Uterus (tissue), 4 donors: ENCODE results near the gene CCDC137. TPM values are rescaled to one million over a fixed set of nuclear protein-coding genes. Genes with fewer than 3 reads are reported as not detected.

Experiments used
- DNase-seq, 2 donors: peaks; one replicate each; pipeline ENCODE4 v3.0.0-alpha.2; 2019 to 2020
- H3K27ac ChIP-seq, 2 donors: fragments of 200-600 bp; sonication (generic); 1 replicate in 1 of 2; 2 replicates in 1 of 2; pipeline ENCODE4 v1.5.1; 2016 to 2018
- H3K27me3 ChIP-seq, 2 donors: fragments of 200-600 bp; sonication (generic); one replicate each; pipeline ENCODE4 v1.5.1; 2018 to 2019; ENCODE audit warnings: control low read depth in 1 of 2
- H3K36me3 ChIP-seq, 2 donors: fragments of 200-600 bp; sonication (generic); one replicate each; pipeline ENCODE4 v1.5.1; 2019; ENCODE audit warnings: control low read depth in 1 of 2
- H3K4me1 ChIP-seq, 2 donors: fragments of 200-600 bp; sonication (generic); one replicate each; pipeline ENCODE4 v1.5.1; 2018 to 2019; ENCODE audit warnings: control low read depth in 1 of 2
- H3K4me3 ChIP-seq, 2 donors: fragments of 200-600 bp; sonication (generic); 1 replicate in 1 of 2; 2 replicates in 1 of 2; pipeline ENCODE4 v1.5.1; 2018 to 2019; ENCODE audit warnings: mild to moderate bottlenecking in 1 of 2
- H3K9me3 ChIP-seq, 2 donors: fragments of 200-600 bp; sonication (generic); one replicate each; pipeline ENCODE4 v1.5.1; 2019; ENCODE audit warnings: control low read depth in 1 of 2
- POLR2A ChIP-seq, 2 donors: fragments of 450-650 bp; IDR thresholded peaks; one replicate each; pipeline ENCODE4 v1.6.1; 2016; ENCODE audit warnings: antibody characterized with exemption in 2 of 2, mild to moderate bottlenecking in 1 of 2, moderate library complexity in 1 of 2
- intact Hi-C: fragments of 100-400 bp; cut with DNase I; formaldehyde crosslinking; loops from one replicate; pipeline ENCODE4 v1.15.1; 2023; ENCODE audit warnings: low total_unique reads
- total RNA-seq, 4 donors: library from RNA; depleted of rRNA in 3 of 4; stranded (reverse); fragments of >200 nt in 3 of 4; gene quantifications; one replicate each; pipeline versions ENCODE4 v1.1.0 to v1.2.4, GENCODE V29; 2014 to 2023
- TF ChIP-seq, protein P1 (sequence below), 4 experiments: fragments of 200-600 bp in 2 of 4; fragments of 450-650 bp in 2 of 4; sonication (generic) in 2 of 4; IDR thresholded peaks; one replicate each; pipeline ENCODE4 v1.5.1; 2016 to 2019; ENCODE audit warnings: antibody characterized with exemption in 4 of 4, mild to moderate bottlenecking in 2 of 4, moderate library complexity in 1 of 4
- donor health status: DM: yes; HTN: yes; CAD: no.

Gene CCDC137
- total RNA-seq, 4 donors from 2014 or later, result 0.77 to 12.3 (median 3.9) TPM

DNA sequence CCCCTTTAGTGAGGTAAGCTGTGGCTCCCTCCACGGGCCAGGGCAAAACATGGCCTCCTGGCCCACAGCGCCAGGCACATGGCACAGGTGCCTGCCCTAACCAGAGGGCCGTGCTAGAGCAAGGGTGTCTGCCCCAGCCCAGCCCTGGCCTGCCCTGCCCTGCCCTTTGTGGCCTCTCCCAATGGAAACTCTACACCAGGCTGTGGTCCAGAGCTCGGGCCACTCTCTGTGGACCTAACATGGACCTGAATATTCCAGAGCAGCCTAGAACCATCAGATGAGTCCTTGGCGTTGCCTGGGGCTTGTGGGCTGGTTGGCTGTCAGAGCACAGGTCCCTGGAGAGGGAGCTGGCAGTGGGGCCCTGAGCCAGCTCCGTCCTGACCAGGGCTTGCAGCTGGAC, 28.7 kb downstream of the CCDC137 start:
- no peaks in the 10 kb centered on the region for H3K36me3 ChIP-seq
- intact Hi-C loops, result no loop called here
- H3K4me1 ChIP-seq, result no peaks in the 10 kb centered on the region
- H3K9me3 ChIP-seq, result no peaks in the 10 kb centered on the region
- no peak overlapping the region for H3K27ac ChIP-seq
- no peaks in the 10 kb centered on the region for H3K27me3 ChIP-seq
- TF ChIP-seq, protein P1, sequence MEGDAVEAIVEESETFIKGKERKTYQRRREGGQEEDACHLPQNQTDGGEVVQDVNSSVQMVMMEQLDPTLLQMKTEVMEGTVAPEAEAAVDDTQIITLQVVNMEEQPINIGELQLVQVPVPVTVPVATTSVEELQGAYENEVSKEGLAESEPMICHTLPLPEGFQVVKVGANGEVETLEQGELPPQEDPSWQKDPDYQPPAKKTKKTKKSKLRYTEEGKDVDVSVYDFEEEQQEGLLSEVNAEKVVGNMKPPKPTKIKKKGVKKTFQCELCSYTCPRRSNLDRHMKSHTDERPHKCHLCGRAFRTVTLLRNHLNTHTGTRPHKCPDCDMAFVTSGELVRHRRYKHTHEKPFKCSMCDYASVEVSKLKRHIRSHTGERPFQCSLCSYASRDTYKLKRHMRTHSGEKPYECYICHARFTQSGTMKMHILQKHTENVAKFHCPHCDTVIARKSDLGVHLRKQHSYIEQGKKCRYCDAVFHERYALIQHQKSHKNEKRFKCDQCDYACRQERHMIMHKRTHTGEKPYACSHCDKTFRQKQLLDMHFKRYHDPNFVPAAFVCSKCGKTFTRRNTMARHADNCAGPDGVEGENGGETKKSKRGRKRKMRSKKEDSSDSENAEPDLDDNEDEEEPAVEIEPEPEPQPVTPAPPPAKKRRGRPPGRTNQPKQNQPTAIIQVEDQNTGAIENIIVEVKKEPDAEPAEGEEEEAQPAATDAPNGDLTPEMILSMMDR (IDR thresholded peaks at IDR 0.05), result no peak
- TF ChIP-seq POLR2A (IDR thresholded peaks at IDR 0.05), result no peak
- no peak for DNase-seq
- no peak overlapping the region for H3K4me3 ChIP-seq

DNA sequence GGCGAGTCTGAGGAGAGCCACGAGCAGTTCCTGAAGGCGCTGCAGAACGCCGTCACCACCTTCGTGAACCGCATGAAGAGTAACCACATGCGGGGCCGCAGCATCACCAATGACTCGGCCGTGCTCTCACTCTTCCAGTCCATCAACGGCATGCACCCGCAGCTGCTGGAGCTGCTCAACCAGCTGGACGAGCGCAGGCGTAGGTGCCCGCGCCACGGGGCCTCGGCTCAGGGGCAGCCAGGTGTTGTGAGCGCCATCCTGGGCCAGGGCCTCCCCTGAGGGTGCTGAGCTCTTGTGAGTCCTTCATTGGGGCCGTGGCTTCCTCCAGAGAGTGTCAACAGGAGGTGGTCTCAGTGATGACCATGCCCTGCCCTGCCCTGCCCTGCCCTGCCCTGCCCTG, 29.3 kb downstream of the CCDC137 start:
- H3K4me1 ChIP-seq, result peaks cover 0 to under 1% of the 10 kb centered on the region in 2 donors
- no peak overlapping the region for H3K4me3 ChIP-seq
- H3K27ac ChIP-seq, result no peak overlapping the region
- DNase-seq, result no peak
- TF ChIP-seq, protein P1 (IDR thresholded peaks at IDR 0.05), result no peak
- TF ChIP-seq POLR2A (IDR thresholded peaks at IDR 0.05), result no peak
- H3K9me3 ChIP-seq, result no peaks in the 10 kb centered on the region
- H3K27me3 ChIP-seq, result no peaks in the 10 kb centered on the region
- intact Hi-C loops, result no loop called here
- no peaks in the 10 kb centered on the region for H3K36me3 ChIP-seq

DNA sequence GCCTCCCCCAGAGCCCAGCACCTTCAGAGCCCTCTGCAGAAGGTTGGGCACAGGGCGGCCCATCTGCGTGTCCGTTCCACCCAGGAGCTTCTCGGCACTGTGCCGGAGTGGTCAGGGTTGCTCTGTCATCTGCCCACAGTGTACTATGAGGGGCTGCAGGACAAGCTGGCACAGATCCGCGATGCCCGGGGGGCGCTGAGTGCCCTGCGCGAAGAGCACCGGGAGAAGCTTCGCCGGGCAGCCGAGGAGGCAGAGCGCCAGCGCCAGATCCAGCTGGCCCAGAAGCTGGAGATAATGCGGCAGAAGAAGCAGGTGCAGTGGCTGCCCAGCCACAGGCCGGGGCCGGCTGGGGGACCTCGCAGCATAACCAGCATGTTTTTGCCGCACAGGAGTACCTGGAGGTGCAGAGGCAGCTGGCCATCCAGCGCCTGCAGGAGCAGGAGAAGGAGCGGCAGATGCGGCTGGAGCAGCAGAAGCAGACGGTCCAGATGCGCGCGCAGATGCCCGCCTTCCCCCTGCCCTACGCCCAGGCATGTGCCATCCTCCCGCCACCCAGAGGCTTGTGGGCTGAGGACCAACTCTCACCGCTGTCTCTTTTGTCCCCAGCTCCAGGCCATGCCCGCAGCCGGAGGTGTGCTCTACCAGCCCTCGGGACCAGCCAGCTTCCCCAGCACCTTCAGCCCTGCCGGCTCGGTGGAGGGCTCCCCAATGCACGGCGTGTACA, 29.8 kb downstream of the CCDC137 start:
- H3K4me1 ChIP-seq, result peaks cover 0 to 6% of the 10 kb centered on the region in 2 donors
- H3K27ac ChIP-seq, result no peak overlapping the region
- no peak for DNase-seq
- H3K4me3 ChIP-seq, result no peak overlapping the region
- H3K27me3 ChIP-seq, result no peaks in the 10 kb centered on the region
- H3K36me3 ChIP-seq, result no peaks in the 10 kb centered on the region
- H3K9me3 ChIP-seq, result no peaks in the 10 kb centered on the region
- no peak for TF ChIP-seq POLR2A (IDR thresholded peaks at IDR 0.05)
- TF ChIP-seq, protein P1 (IDR thresholded peaks at IDR 0.05), result no peak
- intact Hi-C loops, result no loop called here

- H3K9me3 ChIP-seq, result no peaks in the 10 kb centered on the region
- peaks cover 0 to 12% of the 10 kb centered on the region in 2 donors for H3K4me1 ChIP-seq
- H3K27ac ChIP-seq, result no peak overlapping the region
- no peaks in the 10 kb centered on the region for H3K36me3 ChIP-seq
- H3K27me3 ChIP-seq, result no peaks in the 10 kb centered on the region
- no peak for TF ChIP-seq POLR2A (IDR thresholded peaks at IDR 0.05)
- TF ChIP-seq, protein P1 (IDR thresholded peaks at IDR 0.05), result no peak
- DNase-seq, result no peak
- intact Hi-C loops, result no loop called here
- no peak overlapping the region for H3K4me3 ChIP-seq
Observed at GRCh38 chr17:81697261-81698044, 30.9 kb downstream of the CCDC137 start.
